Neural progenitor cell (in vitro differentiated cells): Measurements from ENCODE around the gene NFATC2.

ENCODE experiments used
- CTCF ChIP-seq: fragments of 200-600 bp; sonication (generic); IDR thresholded peaks from 2 replicates; pipeline ENCODE4 v1.5.1; 2017; ENCODE audit warnings: antibody characterized with exemption, mild to moderate bottlenecking
- EZH2 ChIP-seq: fragments of 200-600 bp; sonication (generic); IDR thresholded peaks from 2 replicates; pipeline ENCODE4 v1.6.1; 2017; ENCODE audit warnings: antibody characterized with exemption, mild to moderate bottlenecking, moderate library complexity
- EZH2phosphoT487 ChIP-seq: fragments of 200-600 bp; sonication (generic); IDR thresholded peaks from 2 replicates; pipeline ENCODE4 v1.6.1; 2017; ENCODE audit warnings: antibody characterized with exemption

- TF ChIP-seq CTCF, result no peak
- no peak for TF ChIP-seq EZH2phosphoT487
- TF ChIP-seq EZH2, result no peak
Observed at GRCh38 chr20:51508780-51509179, 33.7 kb downstream of the NFATC2 start.
